ENCODE data around the gene SSPN. TPM values are rescaled to one million over a fixed set of nuclear protein-coding genes. Genes with fewer than 3 reads are reported as not detected.

Gene SSPN
- total RNA-seq, 1 experiment from 2014 or later, result 0.21 TPM

DNA sequence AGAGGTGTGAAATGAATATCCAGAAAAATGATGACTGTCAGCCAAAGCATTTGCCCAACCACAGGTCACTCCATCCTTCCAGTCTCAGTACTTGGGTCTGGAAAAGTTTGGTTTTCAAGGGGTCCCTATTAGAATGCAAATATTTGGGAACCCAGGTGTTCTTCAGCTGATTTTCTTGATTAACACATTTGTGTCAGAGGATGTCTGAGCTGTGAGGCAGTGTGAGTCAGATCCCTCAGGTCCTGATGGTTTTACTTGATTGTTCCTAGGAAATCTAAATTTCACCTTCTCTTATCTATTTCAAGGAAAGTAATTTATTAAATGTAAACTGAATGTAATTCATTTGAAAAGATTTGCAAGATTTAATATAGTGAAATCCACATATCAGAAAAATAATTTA lies 71.5 kb downstream of the SSPN start:
- TF ChIP-seq, protein P1, sequence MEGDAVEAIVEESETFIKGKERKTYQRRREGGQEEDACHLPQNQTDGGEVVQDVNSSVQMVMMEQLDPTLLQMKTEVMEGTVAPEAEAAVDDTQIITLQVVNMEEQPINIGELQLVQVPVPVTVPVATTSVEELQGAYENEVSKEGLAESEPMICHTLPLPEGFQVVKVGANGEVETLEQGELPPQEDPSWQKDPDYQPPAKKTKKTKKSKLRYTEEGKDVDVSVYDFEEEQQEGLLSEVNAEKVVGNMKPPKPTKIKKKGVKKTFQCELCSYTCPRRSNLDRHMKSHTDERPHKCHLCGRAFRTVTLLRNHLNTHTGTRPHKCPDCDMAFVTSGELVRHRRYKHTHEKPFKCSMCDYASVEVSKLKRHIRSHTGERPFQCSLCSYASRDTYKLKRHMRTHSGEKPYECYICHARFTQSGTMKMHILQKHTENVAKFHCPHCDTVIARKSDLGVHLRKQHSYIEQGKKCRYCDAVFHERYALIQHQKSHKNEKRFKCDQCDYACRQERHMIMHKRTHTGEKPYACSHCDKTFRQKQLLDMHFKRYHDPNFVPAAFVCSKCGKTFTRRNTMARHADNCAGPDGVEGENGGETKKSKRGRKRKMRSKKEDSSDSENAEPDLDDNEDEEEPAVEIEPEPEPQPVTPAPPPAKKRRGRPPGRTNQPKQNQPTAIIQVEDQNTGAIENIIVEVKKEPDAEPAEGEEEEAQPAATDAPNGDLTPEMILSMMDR (IDR thresholded peaks at IDR 0.05; ENCODE audit: unreplicated experiment), result no peak
- Mint-ChIP-seq H3K27me3 (ENCODE audit: insufficient read depth, unreplicated experiment) (no peaks in the 10 kb centered on the region), H3K36me3 (ENCODE audit: insufficient read depth, unreplicated experiment) (no peaks in the 10 kb centered on the region), H3K9me3 (ENCODE audit: unreplicated experiment) (no peaks in the 10 kb centered on the region), H3K27ac (ENCODE audit: low read depth, unreplicated experiment) (no peak overlapping the region), H3K4me1 (ENCODE audit: insufficient read depth, unreplicated experiment) (peaks cover 12% of the 10 kb centered on the region), H3K4me3 (ENCODE audit: unreplicated experiment) (no peak overlapping the region)
- intact Hi-C loops (cut with micrococcal nuclease), result no loop called here
- no TSS peak for BruUV-seq (replicated peaks)
- DNase-seq (ENCODE audit: unreplicated experiment), result no peak
- ChIA-PET POLR2A (no interaction called here), CTCF (no interaction called here)

DNA sequence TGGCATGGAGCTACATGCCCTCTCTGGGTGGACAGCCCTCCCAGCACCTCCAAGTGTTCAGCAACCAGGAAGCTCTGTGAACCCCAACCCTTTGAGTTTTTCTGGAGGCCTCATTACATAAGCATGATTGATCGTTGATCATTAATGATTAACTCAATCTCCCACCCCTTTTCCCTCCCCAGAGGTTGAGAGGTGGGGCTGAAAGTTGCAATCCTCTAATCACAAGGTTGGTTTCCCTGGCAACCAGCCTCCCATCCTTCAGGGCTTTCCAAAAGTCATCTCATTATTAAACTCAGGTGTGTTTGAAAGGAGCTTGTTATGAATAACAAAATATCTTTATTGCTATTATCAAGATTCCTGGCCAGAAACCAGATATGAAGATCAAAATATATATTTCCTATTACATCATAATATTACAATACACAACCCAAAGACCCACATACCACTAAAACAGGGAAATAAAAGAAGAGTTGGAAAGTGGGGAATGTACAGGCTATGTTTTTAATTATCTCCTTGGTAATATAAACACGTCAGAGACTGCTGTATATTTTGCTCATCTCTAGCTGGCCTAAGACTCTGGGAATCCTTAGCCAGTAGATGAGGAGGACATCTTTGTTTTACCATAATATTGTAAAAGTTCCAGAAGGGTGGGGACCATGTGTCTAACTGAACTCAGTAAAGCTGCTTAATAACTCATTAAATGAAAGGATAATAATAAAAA lies 73.6 kb downstream of the SSPN start:
- no TSS peak for BruUV-seq (replicated peaks)
- Mint-ChIP-seq H3K4me1 (ENCODE audit: insufficient read depth, unreplicated experiment) (peaks cover 16% of the 10 kb centered on the region), H3K9me3 (ENCODE audit: unreplicated experiment) (no peaks in the 10 kb centered on the region), H3K36me3 (ENCODE audit: insufficient read depth, unreplicated experiment) (no peaks in the 10 kb centered on the region), H3K27ac (ENCODE audit: low read depth, unreplicated experiment) (no peak overlapping the region), H3K4me3 (ENCODE audit: unreplicated experiment) (no peak overlapping the region), H3K27me3 (ENCODE audit: insufficient read depth, unreplicated experiment) (no peaks in the 10 kb centered on the region)
- TF ChIP-seq, protein P1 (IDR thresholded peaks at IDR 0.05; ENCODE audit: unreplicated experiment), result no peak
- POLR2A ChIA-PET, result interaction anchor here (0.6 to 0.8 kb wide), 2 partner anchors 18 to 144 kb away, joined by 3 read pairs; partner anchors contain the start of gene BHLHE41
- DNase-seq (ENCODE audit: unreplicated experiment), result no peak
- intact Hi-C loops (cut with micrococcal nuclease), result no loop called here
- CTCF ChIA-PET, result interaction anchor here (0.5 to 0.7 kb wide), 3 partner anchors 16 to 153 kb away, joined by 3 to 4 read pairs (median 4); no protein-coding TSS in a partner anchor

DNA sequence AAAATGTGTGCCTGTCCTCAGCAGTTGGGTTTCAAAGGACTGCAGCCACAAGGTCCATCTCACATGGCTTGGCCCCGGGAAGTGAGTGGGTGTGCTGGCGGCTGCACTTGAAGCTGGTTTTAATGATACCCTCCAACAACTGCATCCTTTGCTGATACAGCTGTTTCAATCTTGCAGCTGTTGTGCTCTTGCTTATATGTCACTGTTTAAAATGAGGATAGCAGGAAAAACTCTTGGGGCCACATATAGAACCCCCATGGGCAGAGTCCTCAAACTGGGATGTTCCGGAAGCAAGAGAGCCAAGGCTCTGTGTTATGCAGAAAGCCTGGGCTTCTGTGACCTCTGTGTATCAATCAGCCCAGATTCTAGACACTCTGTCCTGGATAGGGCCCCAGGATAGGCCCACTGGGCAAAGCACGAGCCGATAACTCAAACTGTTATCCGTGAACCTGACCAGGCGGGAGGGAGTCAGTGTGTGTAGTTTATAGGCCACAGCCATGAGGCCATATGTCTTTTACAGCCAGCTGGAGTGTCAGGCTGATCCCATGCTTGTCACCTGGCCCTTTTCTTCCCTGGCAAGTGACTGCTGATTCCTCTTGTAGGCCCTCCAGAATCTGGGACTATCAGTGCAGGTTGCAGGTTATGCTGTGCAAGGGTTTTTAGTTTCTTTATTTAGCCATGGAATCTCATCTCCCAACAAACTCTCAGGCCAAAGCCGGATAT lies 74.3 kb downstream of the SSPN start:
- intact Hi-C loops (cut with micrococcal nuclease), result no loop called here
- POLR2A ChIA-PET, result interaction anchor here (0.6 to 2.8 kb wide), 4 partner anchors 17 to 145 kb away, joined by 3 to 10 read pairs (median 4); partner anchors contain the start of gene BHLHE41

More for the DNA sequence above, 74.3 kb downstream of the SSPN start:
- no TSS peak for BruUV-seq (replicated peaks)
- TF ChIP-seq, protein P1 (IDR thresholded peaks at IDR 0.05; ENCODE audit: unreplicated experiment), result no peak
- Mint-ChIP-seq H3K36me3 (ENCODE audit: insufficient read depth, unreplicated experiment) (no peaks in the 10 kb centered on the region), H3K9me3 (ENCODE audit: unreplicated experiment) (no peaks in the 10 kb centered on the region), H3K4me1 (ENCODE audit: insufficient read depth, unreplicated experiment) (peaks cover 23% of the 10 kb centered on the region), H3K4me3 (ENCODE audit: unreplicated experiment) (no peak overlapping the region), H3K27me3 (ENCODE audit: insufficient read depth, unreplicated experiment) (no peaks in the 10 kb centered on the region), H3K27ac (ENCODE audit: low read depth, unreplicated experiment) (no peak overlapping the region)
- CTCF ChIA-PET, result interaction anchor here (0.7 to 2.7 kb wide), 2 partner anchors 28 to 133 kb away, joined by 3 to 8 read pairs; no protein-coding TSS in a partner anchor
- no peak for DNase-seq (ENCODE audit: unreplicated experiment)

Measured in MCF 10A (cell line).